HuH-7.5 (cell line): ENCODE measurements around the gene BZW2.

Experiments
- DNase-seq: peaks from one replicate; pipeline ENCODE4 v3.0.0; 2011; ENCODE audit warnings: low spot score

BZW2 gene

GRCh38 chr7:16721541-16721940 lies 75.6 kb downstream of the BZW2 start:
- no peak for DNase-seq

GRCh38 chr7:16724344-16724743 lies 78.4 kb downstream of the BZW2 start:
- DNase-seq = no peak

GRCh38 chr7:16726189-16726588 lies 80.2 kb downstream of the BZW2 start:
- DNase-seq = no peak

GRCh38 chr7:16727736-16728135 lies 81.8 kb downstream of the BZW2 start:
- no peak for DNase-seq

GRCh38 chr7:16728811-16729210 lies 82.8 kb downstream of the BZW2 start:
- no peak for DNase-seq

GRCh38 chr7:16729541-16729940 lies 83.6 kb downstream of the BZW2 start:
- DNase-seq = no peak

GRCh38 chr7:16730937-16731336 lies 85.0 kb downstream of the BZW2 start:
- DNase-seq = no peak

GRCh38 chr7:16732828-16733227 lies 86.8 kb downstream of the BZW2 start:
- no peak for DNase-seq

GRCh38 chr7:16734148-16734726 lies 88.3 kb downstream of the BZW2 start:
- no peak for DNase-seq

GRCh38 chr7:16735020-16735419 lies 89.0 kb downstream of the BZW2 start:
- DNase-seq = no peak

- no peak for DNase-seq
Observed at GRCh38 chr7:16738011-16738688, 92.2 kb downstream of the BZW2 start.

- no peak for DNase-seq
Observed at GRCh38 chr7:16739863-16740622, 94.1 kb downstream of the BZW2 start.

- DNase-seq = no peak
Observed at GRCh38 chr7:16740623-16740953, 94.6 kb downstream of the BZW2 start.

GRCh38 chr7:16740996-16741395 lies 95.0 kb downstream of the BZW2 start:
- DNase-seq = no peak

GRCh38 chr7:16741676-16742075 lies 95.7 kb downstream of the BZW2 start:
- no peak for DNase-seq

- no peak for DNase-seq
Observed at GRCh38 chr7:16742547-16742946, 96.6 kb downstream of the BZW2 start.

GRCh38 chr7:16743236-16743635 lies 97.3 kb downstream of the BZW2 start:
- no peak for DNase-seq

GRCh38 chr7:16744518-16745250 lies 98.7 kb downstream of the BZW2 start:
- no peak for DNase-seq

GRCh38 chr7:16745645-16746044 lies 99.7 kb downstream of the BZW2 start:
- no peak for DNase-seq

- DNase-seq = no peak
Observed at GRCh38 chr7:16747102-16747501, 101.1 kb downstream of the BZW2 start.

- peak; percentile 82 for DNase-seq
Observed at GRCh38 chr7:16753102-16753931, 107.3 kb downstream of the BZW2 start, which contains the start of gene TSPAN13. Gene TSPAN13, plus strand, starts transcription at chr7:16753755. Its CDS starts 213 bp downstream, at chr7:16753968.
